Endodermal cell (in vitro differentiated cells): ENCODE data around the gene SUMO3. TPM values are rescaled to one million over a fixed set of nuclear protein-coding genes. Genes with fewer than 3 reads are reported as not detected.

Experiments used
- DNase-seq: peaks from one replicate; pipeline ENCODE4 v3.0.0-alpha.2; 2017
- H3K27ac ChIP-seq: 2 replicates; pipeline ENCODE4 v1.5.1; 2013; ENCODE audit warnings: mild to moderate bottlenecking, low read depth, low read length, moderate library complexity
- H3K27me3 ChIP-seq: 2 replicates; pipeline ENCODE4 v1.6.1; 2013; ENCODE audit warnings: mild to moderate bottlenecking, low read length, moderate library complexity; ENCODE audit not compliant: insufficient read depth, control insufficient read depth, poor library complexity, severe bottlenecking
- H3K36me3 ChIP-seq: 2 replicates; pipeline ENCODE4 v1.7.0; 2013; ENCODE audit warnings: mild to moderate bottlenecking, low read length, moderate library complexity; ENCODE audit not compliant: control insufficient read depth, insufficient read depth
- H3K4me1 ChIP-seq: one replicate; pipeline ENCODE4 v1.7.0; 2013; ENCODE audit warnings: low read length; ENCODE audit not compliant: control insufficient read depth, insufficient read depth
- H3K4me3 ChIP-seq: 2 replicates; pipeline ENCODE4 v1.5.1; 2013; ENCODE audit warnings: mild to moderate bottlenecking, low read length, moderate library complexity
- H3K9ac ChIP-seq: 2 replicates; pipeline ENCODE4 v1.6.1; 2013; ENCODE audit warnings: mild to moderate bottlenecking, low read length, moderate library complexity; ENCODE audit not compliant: poor library complexity, severe bottlenecking; ENCODE audit errors: extremely low read depth
- H3K9me3 ChIP-seq: 2 replicates; pipeline ENCODE4 v1.6.1; 2013; ENCODE audit warnings: mild to moderate bottlenecking, low read length, moderate library complexity; ENCODE audit not compliant: control insufficient read depth
- H3K27ac Mint-ChIP-seq: 2 replicates; pipeline ENCODE4 v1.8.0; 2020; ENCODE audit warnings: mixed read lengths
- H3K27me3 Mint-ChIP-seq: 2 replicates; pipeline ENCODE4 v1.8.0; 2021; ENCODE audit warnings: mild to moderate bottlenecking, mixed read lengths; ENCODE audit not compliant: insufficient read depth
- H3K36me3 Mint-ChIP-seq: 2 replicates; pipeline ENCODE4 v1.8.0; 2020; ENCODE audit warnings: low read depth, mixed read lengths
- H3K4me1 Mint-ChIP-seq: 2 replicates; pipeline ENCODE4 v1.8.0; 2020; ENCODE audit warnings: mixed read lengths
- H3K4me3 Mint-ChIP-seq: 2 replicates; pipeline ENCODE4 v1.8.0; 2020; ENCODE audit warnings: mild to moderate bottlenecking, moderate library complexity, mixed read lengths
- H3K9me3 Mint-ChIP-seq: 2 replicates; pipeline ENCODE4 v1.8.0; 2020; ENCODE audit warnings: mild to moderate bottlenecking, mixed read lengths
- WGBS, 2 experiments: methylation state at CpG; one replicate each; pipeline versions ENCODE4 v1.1.5 to v1.1.7; 2013; ENCODE audit warnings: missing lambda C conversion rate in 2 of 2, mixed read lengths in 1 of 2; ENCODE audit not compliant: insufficient coverage in 1 of 2, insufficient read length in 1 of 2; 5-methylcytosine and 5-hydroxymethylcytosine counted together
- total RNA-seq, 2 donors: library from RNA; stranded (reverse); fragmentation: NEBNext Ultra II Directional in 1 of 2; extraction: Animal tissue kit (Norgen Biotek cat#: 25700) in 1 of 2; gene quantifications; 2 replicates in 1 of 2; 3 replicates in 1 of 2; pipeline ENCODE4 v1.2.1, GENCODE V29; 2021
- TF ChIP-seq, protein P1 (sequence below): fragments of 200-600 bp; sonication (generic); conservative IDR thresholded peaks from 2 replicates; pipeline ENCODE4 v1.5.0; 2021; ENCODE audit warnings: antibody characterized with exemption, mild to moderate bottlenecking

Gene SUMO3
- total RNA-seq, 2 donors from 2014 or later = 79.5 to 96.4 TPM

DNA sequence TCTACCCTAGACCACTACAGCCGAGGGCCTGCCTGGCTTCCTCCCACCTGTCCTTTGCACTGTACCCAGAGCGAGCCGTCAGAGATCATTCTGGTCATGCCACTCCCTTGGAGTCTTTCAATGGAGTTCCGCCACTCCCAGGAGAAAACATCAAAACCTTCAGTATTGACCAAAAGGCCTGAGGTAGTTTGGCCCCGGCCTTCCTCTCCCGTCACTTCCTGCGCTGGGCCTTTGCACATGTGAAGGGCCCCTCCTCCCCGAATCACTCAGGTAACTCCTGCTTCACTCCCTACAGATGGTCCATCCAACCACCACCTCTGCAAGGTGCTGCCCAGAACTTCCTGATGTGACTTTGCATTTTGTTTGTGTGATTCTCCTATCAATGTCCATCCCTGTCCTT, 42.9 kb downstream of the SUMO3 start:
- peaks cover 57% of the 10 kb centered on the region for H3K36me3 Mint-ChIP-seq
- H3K4me3 ChIP-seq = no peak overlapping the region
- TF ChIP-seq, protein P1, sequence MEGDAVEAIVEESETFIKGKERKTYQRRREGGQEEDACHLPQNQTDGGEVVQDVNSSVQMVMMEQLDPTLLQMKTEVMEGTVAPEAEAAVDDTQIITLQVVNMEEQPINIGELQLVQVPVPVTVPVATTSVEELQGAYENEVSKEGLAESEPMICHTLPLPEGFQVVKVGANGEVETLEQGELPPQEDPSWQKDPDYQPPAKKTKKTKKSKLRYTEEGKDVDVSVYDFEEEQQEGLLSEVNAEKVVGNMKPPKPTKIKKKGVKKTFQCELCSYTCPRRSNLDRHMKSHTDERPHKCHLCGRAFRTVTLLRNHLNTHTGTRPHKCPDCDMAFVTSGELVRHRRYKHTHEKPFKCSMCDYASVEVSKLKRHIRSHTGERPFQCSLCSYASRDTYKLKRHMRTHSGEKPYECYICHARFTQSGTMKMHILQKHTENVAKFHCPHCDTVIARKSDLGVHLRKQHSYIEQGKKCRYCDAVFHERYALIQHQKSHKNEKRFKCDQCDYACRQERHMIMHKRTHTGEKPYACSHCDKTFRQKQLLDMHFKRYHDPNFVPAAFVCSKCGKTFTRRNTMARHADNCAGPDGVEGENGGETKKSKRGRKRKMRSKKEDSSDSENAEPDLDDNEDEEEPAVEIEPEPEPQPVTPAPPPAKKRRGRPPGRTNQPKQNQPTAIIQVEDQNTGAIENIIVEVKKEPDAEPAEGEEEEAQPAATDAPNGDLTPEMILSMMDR = no peak
- no peaks in the 10 kb centered on the region for H3K9me3 Mint-ChIP-seq
- H3K4me1 ChIP-seq = no peaks in the 10 kb centered on the region
- no peak overlapping the region for H3K27ac Mint-ChIP-seq
- WGBS, 2 experiments = 96 to 100% methylated on average over 7 to 8 of the region's 8 CpGs
- no peaks in the 10 kb centered on the region for H3K9me3 ChIP-seq
- H3K27me3 Mint-ChIP-seq = no peaks in the 10 kb centered on the region
- DNase-seq = no peak
- H3K27ac ChIP-seq = no peak overlapping the region
- H3K27me3 ChIP-seq = no peaks in the 10 kb centered on the region
- H3K9ac ChIP-seq = no peak overlapping the region
- peaks cover 63% of the 10 kb centered on the region for H3K36me3 ChIP-seq
- no peak overlapping the region for H3K4me3 Mint-ChIP-seq
- H3K4me1 Mint-ChIP-seq = no peaks in the 10 kb centered on the region

DNA sequence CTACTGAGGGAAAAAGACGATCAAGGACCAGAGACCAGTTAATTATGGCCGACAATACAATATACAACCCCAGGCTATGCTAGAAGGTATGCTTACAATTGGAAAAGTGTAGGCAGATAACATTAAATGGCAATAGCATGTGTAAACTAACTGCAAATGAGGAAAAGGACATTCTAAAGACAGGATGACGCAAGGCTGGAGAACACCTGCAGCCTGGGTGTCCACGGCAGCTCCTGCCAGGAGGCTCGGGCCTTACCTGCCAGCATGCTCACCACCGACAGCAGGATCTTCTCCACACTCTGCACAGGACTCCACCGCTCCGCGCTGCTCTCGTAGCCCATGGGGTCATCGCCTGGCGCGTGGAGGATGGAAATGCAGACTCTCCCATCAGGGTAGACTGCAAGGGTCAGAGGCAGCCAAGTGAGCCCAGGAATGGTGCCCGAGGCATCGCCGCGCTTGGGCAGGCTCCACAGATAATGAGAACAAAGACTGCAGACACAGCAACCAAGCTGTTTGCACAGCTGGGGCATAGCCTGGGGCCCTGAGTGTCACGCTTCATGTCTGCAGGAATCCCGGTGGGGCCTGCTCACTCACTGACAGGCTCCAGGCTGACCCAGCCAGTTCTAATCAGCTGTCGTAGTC, 44.5 kb downstream of the SUMO3 start:
- Mint-ChIP-seq H3K27me3 (no peaks in the 10 kb centered on the region), H3K9me3 (no peaks in the 10 kb centered on the region), H3K27ac (no peak overlapping the region), H3K36me3 (peaks cover 66% of the 10 kb centered on the region), H3K4me3 (no peak overlapping the region), H3K4me1 (no peaks in the 10 kb centered on the region)
- H3K4me1 ChIP-seq = no peaks in the 10 kb centered on the region
- H3K27ac ChIP-seq = peak overlapping the region; percentile 40
- DNase-seq = no peak
- 83 to 96% methylated on average over 13 to 20 of the region's 20 CpGs for WGBS, 2 experiments
- TF ChIP-seq, protein P1 = no peak
- H3K9me3 ChIP-seq = no peaks in the 10 kb centered on the region
- no peak overlapping the region for H3K9ac ChIP-seq
- H3K36me3 ChIP-seq = peaks cover 65% of the 10 kb centered on the region
- H3K27me3 ChIP-seq = no peaks in the 10 kb centered on the region
- no peak overlapping the region for H3K4me3 ChIP-seq

DNA sequence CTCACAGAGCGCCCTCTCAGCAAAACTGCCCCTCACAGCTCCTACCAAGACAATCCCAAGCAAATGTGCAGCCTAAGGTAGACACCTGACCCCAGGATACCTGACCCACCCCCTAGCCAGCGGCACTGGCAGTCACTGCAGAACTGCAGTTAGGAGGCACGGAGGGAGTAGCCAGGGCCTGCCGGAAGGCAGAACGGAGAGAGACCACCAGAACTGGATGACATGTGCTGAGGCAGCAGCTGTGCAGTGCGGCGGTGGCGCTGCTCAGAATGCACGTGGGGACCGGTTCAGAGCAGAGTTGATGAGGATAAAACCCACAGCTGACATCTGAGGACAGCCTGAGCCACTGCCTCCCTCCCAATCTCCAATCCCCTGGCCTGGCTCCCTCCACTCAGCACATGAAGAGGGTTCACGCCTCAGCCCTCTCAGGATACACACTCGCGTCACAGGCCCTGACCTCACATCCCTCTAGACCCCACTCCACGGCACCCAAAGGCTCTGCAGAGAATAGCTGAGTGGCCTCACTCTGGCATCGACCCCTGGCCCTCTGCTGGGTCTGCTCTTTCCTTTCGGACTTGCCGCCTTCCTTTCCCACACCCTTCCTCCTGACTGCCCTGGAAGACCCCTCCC, 45.9 kb downstream of the SUMO3 start:
- Histone ChIP-seq H3K4me3 (no peak overlapping the region), H3K9me3 (no peaks in the 10 kb centered on the region), H3K27ac (no peak overlapping the region), H3K36me3 (peaks cover 60% of the 10 kb centered on the region), H3K27me3 (no peaks in the 10 kb centered on the region), H3K9ac (no peak overlapping the region), H3K4me1 (no peaks in the 10 kb centered on the region)
- Mint-ChIP-seq H3K27ac (no peak overlapping the region), H3K9me3 (no peaks in the 10 kb centered on the region), H3K36me3 (peaks cover 62% of the 10 kb centered on the region), H3K4me1 (no peaks in the 10 kb centered on the region), H3K27me3 (no peaks in the 10 kb centered on the region), H3K4me3 (no peak overlapping the region)
- TF ChIP-seq, protein P1 = no peak
- no peak for DNase-seq
- 93% methylated on average over 13 to 17 of the region's 17 CpGs for WGBS, 2 experiments
